Endothelial cell of umbilical vein (primary cell): ENCODE measurements around the gene SERPINE3. TPM values are rescaled to one million over a fixed set of nuclear protein-coding genes. Genes with fewer than 3 reads are reported as not detected.

Source experiments
- BruUV-seq: library from RNA; stranded (reverse); fragments of 400-500 nt; replicated peaks from 2 replicates; lab custom pipeline; 2021; lab: Mats Ljungman, UMichigan
- CTCF ChIA-PET: fragments of 300-600, 350-600 bp; sonication (Branson Sonifier 250); formaldehyde crosslinking; loops from one replicate; lab custom pipeline; 2021; ENCODE audit warnings: antibody characterized with exemption, inconsistent platforms; lab: Charles Lee
- POLR2A ChIA-PET: fragments of 300-600, 350-600 bp; sonication (Branson Sonifier 250); formaldehyde crosslinking; loops from one replicate; lab custom pipeline; 2021; ENCODE audit warnings: antibody characterized with exemption, inconsistent platforms; lab: Charles Lee
- DNase-seq: peaks from one replicate; pipeline ENCODE4 v3.0.0-alpha.2; 2011; ENCODE audit warnings: low read depth, low spot score
- FAIRE-seq: peaks from 2 replicates; lab custom pipeline; 2011; peaks lifted over from hg19 to GRCh38; lab: Jason Lieb, UNC
- H2AFZ ChIP-seq: 2 replicates; pipeline ENCODE4 v1.6.0; 2012; ENCODE audit warnings: low read depth, low read length, control low read depth, inconsistent platforms
- H3K27ac ChIP-seq: 2 replicates; pipeline ENCODE4 v1.5.1; 2011; ENCODE audit warnings: low read depth, mild to moderate bottlenecking, control low read depth, low read length, moderate library complexity; ENCODE audit not compliant: insufficient read depth
- H3K27me3 ChIP-seq, 2 experiments: 2 replicates each; pipeline versions ENCODE4 v1.6.0 to v1.6.1; 2011; ENCODE audit warnings: low read length in 2 of 2, mixed read lengths in 1 of 2; ENCODE audit not compliant: control insufficient read depth in 2 of 2, insufficient read depth in 2 of 2
- H3K36me3 ChIP-seq, 2 experiments: 2 replicates in 1 of 2; 3 replicates in 1 of 2; pipeline ENCODE4 v1.5.1; 2011; ENCODE audit warnings: low read length in 2 of 2, mild to moderate bottlenecking in 1 of 2, moderate library complexity in 1 of 2; ENCODE audit not compliant: control insufficient read depth in 2 of 2, insufficient read depth in 2 of 2; ENCODE audit errors: extremely low read depth in 1 of 2
- H3K4me1 ChIP-seq: 3 replicates; pipeline ENCODE4 v1.5.1; 2011; ENCODE audit warnings: mild to moderate bottlenecking, low read length; ENCODE audit not compliant: control insufficient read depth, insufficient read depth; ENCODE audit errors: extremely low read depth
- H3K4me2 ChIP-seq: 2 replicates; pipeline ENCODE4 v1.6.1; 2011; ENCODE audit warnings: low read length, control low read depth, mixed read lengths; ENCODE audit not compliant: insufficient read depth
- H3K4me3 ChIP-seq, 3 experiments: fragments of 200-600 bp in 1 of 3; sonication (generic), shearing (Covaris generic) in 1 of 3; replicated peaks in 1 of 3; 2 replicates each; pipeline ENCODE4 v1.5.1; 2011 to 2016; ENCODE audit warnings: control low read depth in 3 of 3, low read length in 3 of 3, mild to moderate bottlenecking in 2 of 3, inconsistent platforms in 1 of 3, low read depth in 1 of 3, moderate library complexity in 1 of 3; ENCODE audit not compliant: insufficient read depth in 1 of 3
- H3K79me2 ChIP-seq: 2 replicates; pipeline ENCODE4 v1.6.0; 2012; ENCODE audit warnings: low read length, inconsistent platforms; ENCODE audit not compliant: control insufficient read depth, insufficient read depth
- H3K9ac ChIP-seq: replicated peaks from 2 replicates; pipeline ENCODE3; 2011; ENCODE audit warnings: low read length, control low read depth; ENCODE audit not compliant: insufficient read depth; ENCODE audit errors: extremely low read depth
- H3K9me1 ChIP-seq: replicated peaks from 3 replicates; pipeline ENCODE4 v1.6.0; 2011; ENCODE audit warnings: mild to moderate bottlenecking, low read length; ENCODE audit not compliant: control insufficient read depth, insufficient read depth; ENCODE audit errors: extremely low read depth
- H3K9me3 ChIP-seq: replicated peaks from 2 replicates; pipeline ENCODE4 v1.5.1; 2012; ENCODE audit warnings: low read length, inconsistent platforms; ENCODE audit not compliant: control insufficient read depth, insufficient read depth
- H4K20me1 ChIP-seq: replicated peaks from 2 replicates; pipeline ENCODE3; 2011; ENCODE audit warnings: mild to moderate bottlenecking, low read length; ENCODE audit not compliant: control insufficient read depth, insufficient read depth; ENCODE audit errors: extremely low read depth
- CTCF ChIP-seq, 2 donors: IDR thresholded peaks; 1 replicate in 1 of 2; 2 replicates in 1 of 2; pipeline ENCODE4 v1.5.1; 2011; ENCODE audit warnings: low read length in 2 of 2, mild to moderate bottlenecking in 2 of 2, moderate library complexity in 2 of 2, control low read depth in 1 of 2, inconsistent platforms in 1 of 2, low read depth in 1 of 2; ENCODE audit not compliant: insufficient read depth in 1 of 2; ENCODE audit errors: extremely low read depth in 1 of 2
- EZH2 ChIP-seq: IDR thresholded peaks from 2 replicates; pipeline ENCODE4 v1.6.1; 2012; ENCODE audit warnings: borderline replicate concordance, low read depth, mild to moderate bottlenecking, moderate library complexity, low read length, inconsistent platforms; ENCODE audit not compliant: severe bottlenecking
- FOS ChIP-seq: IDR thresholded peaks from 2 replicates; pipeline ENCODE4 v1.6.1; 2011; ENCODE audit warnings: mild to moderate bottlenecking, low read length, moderate library complexity, borderline replicate concordance; ENCODE audit not compliant: insufficient read depth
- GATA2 ChIP-seq: IDR thresholded peaks from 2 replicates; pipeline ENCODE4 v1.7.0; 2011; ENCODE audit warnings: low read depth, mild to moderate bottlenecking, moderate library complexity, mixed read lengths, low read length; ENCODE audit not compliant: insufficient read length, insufficient read depth
- JUN ChIP-seq: IDR thresholded peaks from 2 replicates; pipeline ENCODE4 v1.6.1; 2011; ENCODE audit warnings: borderline replicate concordance, low read depth; ENCODE audit not compliant: insufficient read length, insufficient read depth
- MAX ChIP-seq: IDR thresholded peaks from 2 replicates; pipeline ENCODE4 v1.6.1; 2011; ENCODE audit not compliant: insufficient read depth, insufficient read length
- MYC ChIP-seq: IDR thresholded peaks from one replicate; pipeline ENCODE4 v1.6.1; 2011; ENCODE audit warnings: mild to moderate bottlenecking, low read depth, low read length
- POLR2A ChIP-seq: IDR thresholded peaks from 2 replicates; pipeline ENCODE4 v1.6.1; 2012; ENCODE audit warnings: low read depth, mild to moderate bottlenecking, control low read depth, low read length
- POLR2AphosphoS5 ChIP-seq: IDR thresholded peaks from 2 replicates; pipeline ENCODE4 v1.6.1; 2012; ENCODE audit warnings: low read depth, mild to moderate bottlenecking, control low read depth, low read length, moderate library complexity; ENCODE audit not compliant: insufficient read depth
- dilution Hi-C: fragments of 300-500 bp; cut with MboI; formaldehyde crosslinking; loops from one replicate; pipeline ENCODE4 v1.15.0; 2019; ENCODE audit warnings: low sequenced_read_pairs; ENCODE audit not compliant: extremely low pct_ligation_motif_present
- intact Hi-C: fragments of 100-400 bp; cut with micrococcal nuclease; formaldehyde crosslinking; loops from one replicate; pipeline ENCODE4 v1.10.0; 2022
- polyA plus RNA-seq, 4 experiments: library from polyadenylated mRNA; depleted of rRNA in 3 of 4; stranded (reverse) in 3 of 4; unstranded in 1 of 4; fragments of >200 nt; gene quantifications; 2 replicates each; pipeline versions ENCODE4 v1.2.1 to v1.2.3, GENCODE V29; 2011 to 2012; ENCODE audit warnings: missing spikeins in 1 of 4
- total RNA-seq: library from RNA; stranded (reverse); gene quantifications from 2 replicates; pipeline ENCODE4 v1.2.3, GENCODE V29; 2021

SERPINE3 gene
- total and polyA plus RNA-seq, 2 donors (not counting 3 experiments of a cell fraction or from before 2014, with no cell fraction given) = not detected

DNA sequence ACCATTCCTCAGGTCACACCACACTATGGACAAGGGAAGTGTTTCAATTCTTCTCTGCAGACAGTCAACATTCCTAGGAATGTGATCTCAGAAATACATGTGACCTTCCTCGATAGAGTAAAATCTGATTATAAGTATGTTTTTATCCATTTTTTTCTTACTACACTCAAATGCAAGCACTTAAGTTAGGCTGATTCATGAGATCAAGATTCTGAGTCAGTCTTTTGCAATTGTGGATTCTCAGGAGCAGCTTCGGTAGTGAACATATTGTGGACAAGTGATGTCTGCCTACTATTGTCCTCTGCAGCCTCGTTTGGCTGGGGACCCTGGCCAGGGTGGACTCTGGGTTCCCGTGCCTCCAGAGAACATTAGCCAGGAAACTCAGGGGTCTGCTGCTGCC, 3.2 kb downstream of the SERPINE3 start:
- Histone ChIP-seq H4K20me1 (no peaks in the 10 kb centered on the region), H3K27me3 (peaks cover 0 to 1% of the 10 kb centered on the region in 2 experiments), H3K27ac (no peak overlapping the region), H3K36me3 (no peaks in the 10 kb centered on the region), H3K79me2 (no peaks in the 10 kb centered on the region), H2AFZ (no peak overlapping the region), H3K4me1 (no peaks in the 10 kb centered on the region), H3K9me1 (no peaks in the 10 kb centered on the region), H3K4me2 (no peak overlapping the region), H3K4me3 (no peak overlapping the region), H3K9me3 (no peaks in the 10 kb centered on the region), H3K9ac (no peak overlapping the region)
- ChIA-PET POLR2A (no interaction called here), CTCF (interaction anchor here (1.5 kb wide), 1 partner anchor 9 kb away, joined by 3 read pairs; no protein-coding TSS in a partner anchor)
- dilution Hi-C loops (no loop called here), intact Hi-C loops (no loop called here)
- FAIRE-seq (no peak), DNase-seq (no peak)
- BruUV-seq = no TSS peak
- TF ChIP-seq GATA2 (no peak), JUN (no peak), POLR2AphosphoS5 (no peak), MAX (no peak), FOS (no peak), POLR2A (no peak), EZH2 (no peak), CTCF (IDR thresholded peaks at IDR 0.05; ENCODE audit: extremely low read depth in 1 of 2, insufficient read depth in 1 of 2, low read depth in 1 of 2, low read length in 2 of 2) (no peak), MYC (no peak)
